Neural cell (in vitro differentiated cells): ENCODE measurements around the gene CRACR2B. TPM values are rescaled to one million over a fixed set of nuclear protein-coding genes. Genes with fewer than 3 reads are reported as not detected.

Experiments
- H2AFZ ChIP-seq: fragments of 200-600, 300-800 bp; sonication (generic), shearing (Covaris generic); 2 replicates; pipeline ENCODE4 v1.6.0; 2014; ENCODE audit warnings: low read depth, mild to moderate bottlenecking, antibody characterized with exemption, low read length, moderate library complexity
- H3F3A ChIP-seq: fragments of 200-600 bp; shearing (Covaris generic); 2 replicates; pipeline ENCODE4 v1.6.1; 2016; ENCODE audit warnings: mild to moderate bottlenecking, moderate library complexity, mixed read lengths, antibody characterized with exemption, low read length; ENCODE audit not compliant: insufficient read depth, poor library complexity, severe bottlenecking
- H3K27ac ChIP-seq: fragments of 200-600, 300-800 bp; sonication (generic), shearing (Covaris generic); 2 replicates; pipeline ENCODE4 v1.5.1; 2014; ENCODE audit warnings: mild to moderate bottlenecking, low read length, moderate library complexity
- H3K27me3 ChIP-seq: fragments of 300-800, 200-600 bp; sonication (generic), shearing (Covaris generic); 2 replicates; pipeline ENCODE4 v1.6.0; 2014; ENCODE audit warnings: mild to moderate bottlenecking, low read depth, low read length, moderate library complexity; ENCODE audit not compliant: insufficient read depth
- H3K36me3 ChIP-seq: fragments of 300-800, 200-600 bp; sonication (generic), shearing (Covaris generic); 2 replicates; pipeline ENCODE4 v1.5.1; 2014; ENCODE audit warnings: mild to moderate bottlenecking, antibody characterized with exemption, low read length, moderate library complexity; ENCODE audit not compliant: insufficient read depth
- H3K4me2 ChIP-seq: fragments of 300-800, 200-600 bp; sonication (generic), shearing (Covaris generic); 2 replicates; pipeline ENCODE4 v1.6.0; 2014; ENCODE audit warnings: mild to moderate bottlenecking, low read length
- H3K4me3 ChIP-seq: fragments of 300-800, 200-600 bp; sonication (generic), shearing (Covaris generic); 2 replicates; pipeline ENCODE4 v1.5.1; 2014; ENCODE audit warnings: mild to moderate bottlenecking, low read length, moderate library complexity
- H3K79me2 ChIP-seq: fragments of 200-600 bp; shearing (Covaris generic); replicated peaks from 2 replicates; pipeline ENCODE4 v1.6.0; 2014; ENCODE audit warnings: mild to moderate bottlenecking, low read length, moderate library complexity; ENCODE audit not compliant: insufficient read depth
- H3K9ac ChIP-seq: fragments of 300-800, 200-600 bp; sonication (generic), shearing (Covaris generic); 2 replicates; pipeline ENCODE4 v1.6.1; 2016; ENCODE audit warnings: mild to moderate bottlenecking, low read length, mixed read lengths
- H3K9me2 ChIP-seq: fragments of 200-600 bp; shearing (Covaris generic); 2 replicates; pipeline ENCODE4 v1.6.1; 2016; ENCODE audit warnings: mild to moderate bottlenecking, low read length, mixed read lengths; ENCODE audit not compliant: insufficient read depth
- H3K9me3 ChIP-seq: fragments of 200-600, 300-800 bp; sonication (generic), shearing (Covaris generic); 2 replicates; pipeline ENCODE4 v1.6.1; 2016; ENCODE audit warnings: mild to moderate bottlenecking, mixed run types, low read length, moderate library complexity, mixed read lengths
- H4K20me1 ChIP-seq: fragments of 200-600 bp; shearing (Covaris generic); 2 replicates; pipeline ENCODE4 v1.6.1; 2016; ENCODE audit warnings: mild to moderate bottlenecking, mixed run types; ENCODE audit not compliant: insufficient read depth
- CTCF ChIP-seq: fragments of 450-650 bp; IDR thresholded peaks from 2 replicates; pipeline ENCODE4 v1.5.1; 2014; ENCODE audit warnings: antibody characterized with exemption, mild to moderate bottlenecking, moderate library complexity; ENCODE audit not compliant: poor library complexity, severe bottlenecking
- EP300 ChIP-seq: fragments of 450-650 bp; conservative IDR thresholded peaks from 2 replicates; pipeline ENCODE4 v1.6.1; 2014; ENCODE audit warnings: antibody characterized with exemption, mild to moderate bottlenecking, moderate library complexity; ENCODE audit not compliant: poor library complexity, severe bottlenecking
- EZH2 ChIP-seq: fragments of 200-600, 300-800 bp; shearing (Covaris generic), sonication (generic); IDR thresholded peaks from 2 replicates; pipeline ENCODE4 v1.6.1; 2014; ENCODE audit warnings: antibody characterized with exemption, low read length, borderline replicate concordance, mild to moderate bottlenecking; ENCODE audit not compliant: insufficient read depth, poor library complexity, severe bottlenecking
- MXI1 ChIP-seq: fragments of 450-650 bp; conservative IDR thresholded peaks from 2 replicates; pipeline ENCODE4 v1.6.1; 2014; ENCODE audit warnings: antibody characterized with exemption, mild to moderate bottlenecking; ENCODE audit not compliant: poor library complexity, severe bottlenecking
- POLR2AphosphoS5 ChIP-seq: IDR thresholded peaks from 2 replicates; pipeline ENCODE4 v1.6.1; 2012
- RAD21 ChIP-seq: fragments of 450-650 bp; conservative IDR thresholded peaks from 2 replicates; pipeline ENCODE4 v1.6.1; 2014; ENCODE audit warnings: antibody characterized with exemption, mild to moderate bottlenecking, moderate library complexity
- REST ChIP-seq: IDR thresholded peaks from 2 replicates; pipeline ENCODE4 v1.6.1; 2012; ENCODE audit warnings: borderline replicate concordance
- SMC3 ChIP-seq: fragments of 450-650 bp; conservative IDR thresholded peaks from 2 replicates; pipeline ENCODE4 v1.6.1; 2014; ENCODE audit warnings: antibody characterized with exemption, mild to moderate bottlenecking, moderate library complexity; ENCODE audit not compliant: poor library complexity
- TAF1 ChIP-seq: IDR thresholded peaks from 2 replicates; pipeline ENCODE4 v1.6.1; 2012; ENCODE audit warnings: low read depth
- polyA plus RNA-seq: library from polyadenylated mRNA; depleted of rRNA; stranded (reverse); fragments of >200 nt; gene quantifications from 2 replicates; pipeline ENCODE4 v1.2.3, GENCODE V29; 2014

Gene CRACR2B
- polyA plus RNA-seq, 1 donor from 2014 or later = 1.2 TPM

- no peak overlapping the region for H3K9ac ChIP-seq
- no peak overlapping the region for H3K27ac ChIP-seq
- no peak overlapping the region for H3K4me2 ChIP-seq
- H3K9me3 ChIP-seq = no peaks in the 10 kb centered on the region
- H4K20me1 ChIP-seq = no peaks in the 10 kb centered on the region
- no peak for TF ChIP-seq MXI1
- no peaks in the 10 kb centered on the region for H3K9me2 ChIP-seq
- no peaks in the 10 kb centered on the region for H3K27me3 ChIP-seq
- H3K36me3 ChIP-seq = no peaks in the 10 kb centered on the region
- peaks cover under 1% of the 10 kb centered on the region for H3K79me2 ChIP-seq
- H3F3A ChIP-seq = no peaks in the 10 kb centered on the region
- H3K4me3 ChIP-seq = no peak overlapping the region
- no peak overlapping the region for H2AFZ ChIP-seq
These were observed 24.3 kb upstream of the CRACR2B start for GRCh38 chr11:803467-803742.

GRCh38 chr11:803770-804598 is 23.7 kb upstream of the CRACR2B start:
- no peaks in the 10 kb centered on the region for H3K27me3 ChIP-seq
- H3F3A ChIP-seq = no peaks in the 10 kb centered on the region
- H3K27ac ChIP-seq = no peak overlapping the region
- no peaks in the 10 kb centered on the region for H4K20me1 ChIP-seq
- peak overlapping the region; percentile 70 for H3K4me3 ChIP-seq
- no peak overlapping the region for H2AFZ ChIP-seq
- no peak for TF ChIP-seq POLR2AphosphoS5
- TF ChIP-seq CTCF = no peak
- TF ChIP-seq TAF1 = no peak
- TF ChIP-seq MXI1 = no peak
- no peak for TF ChIP-seq REST
- no peak for TF ChIP-seq SMC3
- no peak for TF ChIP-seq EP300
- no peak for TF ChIP-seq RAD21
- TF ChIP-seq EZH2 = no peak
- no peaks in the 10 kb centered on the region for H3K36me3 ChIP-seq
- H3K9me2 ChIP-seq = no peaks in the 10 kb centered on the region
- no peak overlapping the region for H3K4me2 ChIP-seq
- peaks cover 5% of the 10 kb centered on the region for H3K79me2 ChIP-seq
- H3K9me3 ChIP-seq = no peaks in the 10 kb centered on the region
- peak overlapping the region; percentile 68 for H3K9ac ChIP-seq
